D721Med (cell line): ENCODE measurements around the gene SLC13A3.

ENCODE experiments used
- DNase-seq: peaks from one replicate; pipeline ENCODE4 v3.0.0; 2011; ENCODE audit warnings: low spot score; ENCODE audit not compliant: insufficient read length
- FAIRE-seq: peaks from 2 replicates; lab custom pipeline; 2011; peaks lifted over from hg19 to GRCh38; lab: Jason Lieb, UNC
- TF ChIP-seq, protein P1 (sequence below): IDR thresholded peaks from 2 replicates; pipeline ENCODE4 v1.5.1; 2012; ENCODE audit warnings: mild to moderate bottlenecking, control low read depth; ENCODE audit not compliant: insufficient read depth; ENCODE audit errors: missing control alignments

Gene SLC13A3

DNA sequence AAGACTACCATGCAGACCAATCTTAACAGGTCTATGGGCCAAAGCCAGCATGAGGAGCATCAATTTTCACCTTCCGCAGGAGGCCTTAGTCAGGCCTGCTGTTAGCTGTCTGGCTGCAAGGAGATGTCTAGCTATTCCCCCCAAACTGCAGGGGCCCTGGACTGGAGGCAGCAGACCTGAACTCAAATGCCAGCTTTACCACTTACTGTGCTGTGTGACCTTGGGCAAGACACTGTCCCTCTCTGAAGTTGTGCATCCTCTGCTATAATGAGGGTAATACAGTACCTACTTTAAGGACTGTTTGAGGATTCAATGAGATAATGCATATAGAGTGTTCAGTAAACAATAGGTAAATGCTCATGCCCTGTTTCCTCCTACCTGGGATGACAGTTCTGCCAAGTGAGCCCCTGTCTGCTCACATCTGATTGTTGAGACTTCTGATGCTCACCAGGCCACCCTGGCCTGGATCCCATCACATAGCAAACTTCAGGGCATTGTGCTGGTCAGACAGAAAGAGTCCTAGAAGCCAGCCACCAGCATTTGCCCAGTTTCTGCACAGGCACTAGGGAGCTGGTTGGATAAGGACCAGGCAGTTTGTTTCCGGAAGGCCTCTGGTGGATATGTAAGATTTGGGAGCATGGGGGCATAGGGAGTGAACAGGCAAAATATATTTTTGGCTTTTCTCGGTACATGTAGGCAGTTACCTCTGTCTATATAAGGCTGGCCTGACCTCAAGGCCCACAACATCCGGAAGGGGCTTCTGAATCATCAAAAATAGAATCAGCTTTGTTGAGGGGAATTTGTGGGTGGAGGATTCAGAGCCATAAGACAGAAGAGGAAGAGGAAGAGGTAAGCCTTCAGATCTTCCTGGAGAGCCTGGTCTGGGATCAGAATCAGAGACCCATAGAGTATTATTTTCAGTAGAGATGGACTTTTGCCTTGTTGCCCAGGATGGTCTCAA lies 98.5 kb downstream of the SLC13A3 start:
- TF ChIP-seq, protein P1, sequence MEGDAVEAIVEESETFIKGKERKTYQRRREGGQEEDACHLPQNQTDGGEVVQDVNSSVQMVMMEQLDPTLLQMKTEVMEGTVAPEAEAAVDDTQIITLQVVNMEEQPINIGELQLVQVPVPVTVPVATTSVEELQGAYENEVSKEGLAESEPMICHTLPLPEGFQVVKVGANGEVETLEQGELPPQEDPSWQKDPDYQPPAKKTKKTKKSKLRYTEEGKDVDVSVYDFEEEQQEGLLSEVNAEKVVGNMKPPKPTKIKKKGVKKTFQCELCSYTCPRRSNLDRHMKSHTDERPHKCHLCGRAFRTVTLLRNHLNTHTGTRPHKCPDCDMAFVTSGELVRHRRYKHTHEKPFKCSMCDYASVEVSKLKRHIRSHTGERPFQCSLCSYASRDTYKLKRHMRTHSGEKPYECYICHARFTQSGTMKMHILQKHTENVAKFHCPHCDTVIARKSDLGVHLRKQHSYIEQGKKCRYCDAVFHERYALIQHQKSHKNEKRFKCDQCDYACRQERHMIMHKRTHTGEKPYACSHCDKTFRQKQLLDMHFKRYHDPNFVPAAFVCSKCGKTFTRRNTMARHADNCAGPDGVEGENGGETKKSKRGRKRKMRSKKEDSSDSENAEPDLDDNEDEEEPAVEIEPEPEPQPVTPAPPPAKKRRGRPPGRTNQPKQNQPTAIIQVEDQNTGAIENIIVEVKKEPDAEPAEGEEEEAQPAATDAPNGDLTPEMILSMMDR, result no peak
- FAIRE-seq (no peak), DNase-seq (no peak)

DNA sequence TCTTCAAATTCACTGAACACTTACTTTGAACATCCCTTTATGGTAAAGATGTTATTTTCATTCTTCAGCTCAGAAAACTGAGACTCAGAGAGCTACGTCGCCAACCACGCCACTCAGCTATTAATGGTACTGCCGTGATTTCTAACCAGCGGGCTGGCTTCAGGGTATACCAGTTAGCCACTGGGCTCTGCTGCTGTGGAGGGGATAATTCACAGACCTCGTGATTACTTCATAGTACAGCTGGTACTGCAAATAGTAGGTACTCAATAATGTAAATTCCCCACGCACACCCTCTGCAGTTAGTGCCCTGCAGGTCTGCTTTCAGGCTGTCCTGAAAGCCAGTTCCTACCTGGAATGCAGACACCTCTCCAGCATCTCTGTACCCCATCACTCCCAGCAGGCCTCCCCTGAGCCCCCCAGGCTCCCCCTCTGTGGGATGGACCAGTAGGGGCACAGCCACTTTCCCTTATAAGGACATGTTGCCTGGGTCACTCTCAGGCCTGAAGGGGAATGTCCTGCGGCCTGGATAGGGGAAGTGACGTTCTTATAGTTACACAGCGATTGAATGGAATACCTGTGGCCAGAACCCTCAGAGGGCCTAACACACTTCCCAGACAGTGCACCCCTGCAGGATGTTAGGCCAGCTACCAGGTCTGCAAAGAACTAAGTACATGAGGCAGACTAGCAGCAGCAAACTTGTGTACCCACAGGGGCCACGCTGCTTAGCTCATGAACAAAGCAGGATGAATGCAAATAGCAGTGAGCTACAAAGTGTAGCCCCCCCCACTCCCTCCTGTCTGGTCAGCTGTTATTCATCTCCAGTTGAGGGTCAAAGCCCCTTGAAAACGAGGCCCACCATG lies 99.5 kb downstream of the SLC13A3 start:
- DNase-seq (no peak), FAIRE-seq (no peak)
- TF ChIP-seq, protein P1, result no peak

DNA sequence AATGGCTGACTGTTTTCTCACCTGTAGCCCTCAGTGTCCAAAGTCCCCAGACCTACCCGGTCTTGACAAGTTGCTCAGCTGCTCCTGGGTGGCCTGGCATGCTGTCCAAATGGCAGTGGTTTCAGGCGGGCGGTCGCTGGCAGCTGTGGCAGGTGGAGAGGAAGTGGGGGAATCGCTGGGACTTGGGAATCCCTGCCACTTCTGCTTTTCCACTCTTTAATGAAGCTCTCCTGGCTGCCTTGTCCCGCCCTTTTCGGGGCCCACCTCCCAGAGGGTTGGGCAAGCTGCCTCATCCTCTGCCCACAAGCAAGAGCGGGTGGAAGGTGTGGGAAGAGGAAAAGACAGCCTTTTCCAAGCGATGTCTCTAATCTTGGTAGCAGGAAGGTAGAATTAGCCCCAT lies 100.8 kb downstream of the SLC13A3 start, which contains the start of gene OCSTAMP:
TSS of gene OCSTAMP (minus strand) at position 194 of the 400 bp plus-strand sequence. CDS start at position 100, 94 bp downstream.
- FAIRE-seq (no peak), DNase-seq (no peak)
- TF ChIP-seq, protein P1, result no peak

DNA sequence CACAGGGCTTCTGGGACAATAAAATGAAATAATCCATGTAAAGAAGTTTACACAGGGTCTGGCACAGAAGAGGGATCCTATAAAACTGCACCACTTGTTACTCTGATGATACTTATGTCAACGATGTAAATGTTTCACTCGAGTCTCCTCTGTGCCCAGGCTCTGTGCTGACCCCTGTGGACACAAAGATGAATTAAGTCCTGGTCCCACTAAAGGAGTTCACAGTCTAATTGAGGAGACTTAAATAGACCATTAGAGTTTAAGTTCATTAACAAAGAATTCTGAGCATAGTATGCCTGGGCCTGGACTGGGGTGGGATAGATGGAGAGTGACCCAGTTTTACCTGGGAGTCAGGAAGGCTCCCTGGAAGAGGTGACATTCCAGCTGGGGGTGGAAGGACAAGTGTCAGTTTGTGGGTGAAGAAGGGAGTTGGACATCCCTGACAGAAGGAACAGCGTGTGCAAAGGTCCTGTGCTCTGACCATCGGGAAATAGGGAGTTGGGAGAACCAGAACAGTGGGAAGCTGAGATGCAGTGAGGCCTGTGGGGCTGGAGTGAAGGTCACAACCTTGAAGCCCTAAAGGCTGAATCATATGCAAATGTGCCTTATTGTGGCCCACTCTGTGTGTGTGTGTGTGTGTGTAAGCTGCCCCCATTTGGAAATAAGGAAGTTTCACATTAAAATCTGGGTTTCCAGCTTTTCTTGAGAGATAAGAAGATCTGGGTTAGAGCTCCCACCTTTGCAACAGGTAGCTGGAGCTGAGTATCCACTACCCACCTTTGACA lies 101.9 kb downstream of the SLC13A3 start:
- TF ChIP-seq, protein P1, result no peak
- FAIRE-seq (no peak), DNase-seq (no peak)

DNA sequence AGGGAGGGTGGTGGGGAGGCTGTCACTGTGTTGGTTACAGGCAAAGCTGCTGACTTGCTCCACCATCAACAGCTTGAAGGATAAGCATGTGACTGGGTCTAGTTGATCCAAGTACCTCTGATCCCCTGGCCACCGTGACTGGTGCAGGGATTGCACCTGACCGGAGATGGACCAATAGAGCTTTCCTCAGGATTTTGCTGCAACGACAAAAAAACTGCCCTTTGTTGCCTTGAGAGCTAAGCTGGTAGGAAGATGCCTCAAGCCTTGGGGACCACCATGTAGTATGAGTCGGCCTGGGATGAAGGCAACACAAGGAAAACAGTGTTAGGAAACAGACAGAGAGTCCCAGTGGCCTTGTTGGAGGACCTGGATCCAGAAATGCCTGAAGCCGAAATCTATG lies 102.6 kb downstream of the SLC13A3 start:
- FAIRE-seq (no peak), DNase-seq (no peak)
- TF ChIP-seq, protein P1, result no peak

DNA sequence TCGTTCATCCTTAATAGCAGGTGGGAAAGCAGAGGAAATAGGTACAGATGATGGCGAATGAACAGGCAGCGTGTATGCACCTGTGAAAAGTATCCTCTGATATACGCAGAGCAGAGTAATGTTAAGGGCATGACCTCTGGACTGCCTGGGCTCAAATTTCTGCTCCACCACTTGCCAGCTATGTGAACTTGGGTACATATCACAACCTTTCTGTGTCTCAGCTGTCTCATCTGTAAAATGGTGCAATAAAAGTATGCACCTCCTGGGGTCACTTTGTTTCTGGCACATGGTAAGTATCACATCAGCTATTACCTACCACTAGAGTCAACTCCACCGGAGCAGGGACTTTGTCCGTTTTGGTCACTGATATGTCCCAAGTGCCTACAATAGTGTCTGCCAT lies 103.3 kb downstream of the SLC13A3 start:
- DNase-seq (no peak), FAIRE-seq (no peak)
- TF ChIP-seq, protein P1, result no peak
